Suppressor macrophage treated with lipopolysaccharide for 1 hour (primary cell): ENCODE data around the gene EIF2S3B.

ENCODE experiments used
- DNase-seq, 3 donors: peaks; one replicate each; pipeline ENCODE4 v3.0.0-alpha.2; 2020 to 2022

The EIF2S3B gene

GRCh38 chr12:10554756-10555481 lies 49.2 kb downstream of the EIF2S3B start:
- DNase-seq: no peak

GRCh38 chr12:10557329-10557728 lies 51.6 kb downstream of the EIF2S3B start:
- no peak for DNase-seq

GRCh38 chr12:10557766-10558165 lies 52.1 kb downstream of the EIF2S3B start:
- DNase-seq: no peak
